IPS-18a (cell line): ENCODE data around the gene ABCF2.

Source experiments
- H3K27ac ChIP-seq: one replicate; pipeline ENCODE4 v1.5.1; 2013; ENCODE audit warnings: low read length
- H3K27me3 ChIP-seq: one replicate; pipeline ENCODE4 v1.6.1; 2013; ENCODE audit warnings: mild to moderate bottlenecking, low read length; ENCODE audit not compliant: control insufficient read depth, insufficient read depth
- H3K36me3 ChIP-seq: one replicate; pipeline ENCODE4 v1.6.1; 2013; ENCODE audit warnings: low read depth, low read length; ENCODE audit not compliant: control insufficient read depth
- H3K4me1 ChIP-seq: one replicate; pipeline ENCODE4 v1.6.1; 2013; ENCODE audit warnings: low read depth, low read length; ENCODE audit not compliant: control insufficient read depth
- H3K4me3 ChIP-seq: one replicate; pipeline ENCODE4 v1.5.1; 2013; ENCODE audit warnings: low read length
- H3K9ac ChIP-seq: one replicate; pipeline ENCODE4 v1.6.1; 2013; ENCODE audit warnings: mild to moderate bottlenecking, low read length, moderate library complexity
- H3K9me3 ChIP-seq: one replicate; pipeline ENCODE4 v1.6.1; 2013; ENCODE audit warnings: low read depth, low read length; ENCODE audit not compliant: control insufficient read depth

Gene ABCF2

GRCh38 chr7:151251689-151252560 lies 24.9 kb upstream of the ABCF2 start:
- Histone ChIP-seq H3K36me3 (no peaks in the 10 kb centered on the region), H3K4me3 (peak overlapping the region; percentile 61), H3K4me1 (peaks cover 25% of the 10 kb centered on the region), H3K9ac (peak overlapping the region; percentile 68), H3K27me3 (peaks cover 58% of the 10 kb centered on the region), H3K9me3 (no peaks in the 10 kb centered on the region), H3K27ac (no peak overlapping the region)

GRCh38 chr7:151251328-151251688 lies 24.3 kb upstream of the ABCF2 start:
- Histone ChIP-seq H3K9me3 (no peaks in the 10 kb centered on the region), H3K9ac (peak overlapping the region; percentile 40), H3K4me3 (peak overlapping the region; percentile 53), H3K4me1 (peaks cover 25% of the 10 kb centered on the region), H3K27ac (no peak overlapping the region), H3K27me3 (peaks cover 64% of the 10 kb centered on the region), H3K36me3 (no peaks in the 10 kb centered on the region)

- peaks cover 25% of the 10 kb centered on the region for H3K4me1 ChIP-seq
- H3K4me3 ChIP-seq, result peak overlapping the region; percentile 53
- H3K9ac ChIP-seq, result no peak overlapping the region
- H3K27me3 ChIP-seq, result peaks cover 73% of the 10 kb centered on the region
- H3K36me3 ChIP-seq, result no peaks in the 10 kb centered on the region
- H3K9me3 ChIP-seq, result no peaks in the 10 kb centered on the region
- no peak overlapping the region for H3K27ac ChIP-seq
Observed at GRCh38 chr7:151250181-151251132, 23.5 kb upstream of the ABCF2 start.

GRCh38 chr7:151249732-151250072 lies 22.7 kb upstream of the ABCF2 start:
- peaks cover 30% of the 10 kb centered on the region for H3K4me1 ChIP-seq
- no peaks in the 10 kb centered on the region for H3K36me3 ChIP-seq
- no peak overlapping the region for H3K9ac ChIP-seq
- peaks cover 78% of the 10 kb centered on the region for H3K27me3 ChIP-seq
- no peak overlapping the region for H3K27ac ChIP-seq
- peak overlapping the region; percentile 49 for H3K4me3 ChIP-seq
- no peaks in the 10 kb centered on the region for H3K9me3 ChIP-seq

- H3K9me3 ChIP-seq, result no peaks in the 10 kb centered on the region
- H3K4me3 ChIP-seq, result peak overlapping the region; percentile 49
- H3K27ac ChIP-seq, result no peak overlapping the region
- H3K36me3 ChIP-seq, result no peaks in the 10 kb centered on the region
- peaks cover 78% of the 10 kb centered on the region for H3K27me3 ChIP-seq
- no peak overlapping the region for H3K9ac ChIP-seq
- peaks cover 34% of the 10 kb centered on the region for H3K4me1 ChIP-seq
Observed at GRCh38 chr7:151249034-151249731, 22.2 kb upstream of the ABCF2 start.

- Histone ChIP-seq H3K27ac (no peak within 1 kb of the TSS), H3K9me3 (no peaks in the 10 kb centered on the region), H3K9ac (no peak within 1 kb of the TSS), H3K36me3 (no peaks in the 10 kb centered on the region), H3K27me3 (peaks cover 78% of the 10 kb centered on the region), H3K4me3 (peak within 1 kb of the TSS; percentile 57), H3K4me1 (peaks cover 40% of the 10 kb centered on the region)
Observed at GRCh38 chr7:151248346-151249033, 21.5 kb upstream of the ABCF2 start, which contains the start of gene SMARCD3. TSS of gene SMARCD3 (minus strand) at chr7:151248694. CDS start at chr7:151248562, 132 bp downstream.

- H3K4me3 ChIP-seq, result peak overlapping the region; percentile 57
- H3K9ac ChIP-seq, result no peak overlapping the region
- no peaks in the 10 kb centered on the region for H3K9me3 ChIP-seq
- H3K4me1 ChIP-seq, result peaks cover 36% of the 10 kb centered on the region
- peaks cover 77% of the 10 kb centered on the region for H3K27me3 ChIP-seq
- no peak overlapping the region for H3K27ac ChIP-seq
- no peaks in the 10 kb centered on the region for H3K36me3 ChIP-seq
Observed at GRCh38 chr7:151247611-151248345, 20.8 kb upstream of the ABCF2 start.

GRCh38 chr7:151246851-151247580 lies 20.0 kb upstream of the ABCF2 start:
- Histone ChIP-seq H3K27ac (no peak overlapping the region), H3K9me3 (no peaks in the 10 kb centered on the region), H3K36me3 (no peaks in the 10 kb centered on the region), H3K9ac (no peak overlapping the region), H3K27me3 (peaks cover 77% of the 10 kb centered on the region), H3K4me3 (no peak overlapping the region), H3K4me1 (peaks cover 33% of the 10 kb centered on the region)

- Histone ChIP-seq H3K4me3 (no peak overlapping the region), H3K4me1 (peaks cover 33% of the 10 kb centered on the region), H3K27me3 (peaks cover 75% of the 10 kb centered on the region), H3K27ac (no peak overlapping the region), H3K9ac (no peak overlapping the region), H3K9me3 (no peaks in the 10 kb centered on the region), H3K36me3 (no peaks in the 10 kb centered on the region)
Observed at GRCh38 chr7:151246102-151246850, 19.3 kb upstream of the ABCF2 start.
